ENCODE results near the gene TTLL11. TPM values are rescaled to one million over a fixed set of nuclear protein-coding genes. Genes with fewer than 3 reads are reported as not detected.

The TTLL11 gene
- total and polyA plus RNA-seq, 4 donors: 12.3 to 21.1 (median 19.1) TPM

GRCh38 chr9:121929893-121930875 lies 162.9 kb downstream of the TTLL11 start:
- H3K4me1 ChIP-seq (ENCODE audit: control insufficient read depth, insufficient read depth, low read length): peaks cover 20% of the 10 kb centered on the region
- no peak overlapping the region for H3K4me3 ChIP-seq (ENCODE audit: low read depth, low read length)
- H3K27ac ChIP-seq (ENCODE audit: low read depth, low read length): no peak overlapping the region
- H3K9me3 ChIP-seq (ENCODE audit: control insufficient read depth, insufficient read depth, low read length): no peaks in the 10 kb centered on the region
- H3K36me3 ChIP-seq (ENCODE audit: control insufficient read depth, insufficient read depth, low read length): peaks cover 5% of the 10 kb centered on the region
- DNase-seq (ENCODE audit: low read depth in 4 of 6, low spot score in 6 of 6): peak in 1 of 6 donors; percentile 54
- 51% methylated on average over 6 of the region's 12 CpGs for WGBS (ENCODE audit: insufficient coverage)
- no peaks in the 10 kb centered on the region for H3K27me3 ChIP-seq (ENCODE audit: control insufficient read depth, insufficient read depth, low read length)

- Histone ChIP-seq H3K27me3 (ENCODE audit: control insufficient read depth, insufficient read depth, low read length) (no peaks in the 10 kb centered on the region), H3K36me3 (ENCODE audit: control insufficient read depth, insufficient read depth, low read length) (peaks cover 3% of the 10 kb centered on the region), H3K4me3 (ENCODE audit: low read depth, low read length) (no peak overlapping the region), H3K27ac (ENCODE audit: low read depth, low read length) (no peak overlapping the region), H3K4me1 (ENCODE audit: control insufficient read depth, insufficient read depth, low read length) (peaks cover 21% of the 10 kb centered on the region), H3K9me3 (ENCODE audit: control insufficient read depth, insufficient read depth, low read length) (no peaks in the 10 kb centered on the region)
- no CpG with 5 or more reads among the region's 1 CpG for WGBS (ENCODE audit: insufficient coverage)
- DNase-seq (ENCODE audit: low read depth in 4 of 6, low spot score in 6 of 6): no peak
Observed at GRCh38 chr9:121927636-121928035, 165.5 kb downstream of the TTLL11 start.

GRCh38 chr9:121927081-121927480 lies 166.0 kb downstream of the TTLL11 start:
- no peak overlapping the region for H3K27ac ChIP-seq (ENCODE audit: low read depth, low read length)
- no peak for DNase-seq (ENCODE audit: low read depth in 4 of 6, low spot score in 6 of 6)
- peaks cover 3% of the 10 kb centered on the region for H3K36me3 ChIP-seq (ENCODE audit: control insufficient read depth, insufficient read depth, low read length)
- WGBS (ENCODE audit: insufficient coverage): no CpG with 5 or more reads among the region's 5 CpGs
- H3K4me3 ChIP-seq (ENCODE audit: low read depth, low read length): no peak overlapping the region
- no peaks in the 10 kb centered on the region for H3K27me3 ChIP-seq (ENCODE audit: control insufficient read depth, insufficient read depth, low read length)
- peaks cover 21% of the 10 kb centered on the region for H3K4me1 ChIP-seq (ENCODE audit: control insufficient read depth, insufficient read depth, low read length)
- no peaks in the 10 kb centered on the region for H3K9me3 ChIP-seq (ENCODE audit: control insufficient read depth, insufficient read depth, low read length)

GRCh38 chr9:121926351-121926801 lies 166.7 kb downstream of the TTLL11 start:
- Histone ChIP-seq H3K9me3 (ENCODE audit: control insufficient read depth, insufficient read depth, low read length) (no peaks in the 10 kb centered on the region), H3K27me3 (ENCODE audit: control insufficient read depth, insufficient read depth, low read length) (no peaks in the 10 kb centered on the region), H3K4me1 (ENCODE audit: control insufficient read depth, insufficient read depth, low read length) (peaks cover 21% of the 10 kb centered on the region), H3K36me3 (ENCODE audit: control insufficient read depth, insufficient read depth, low read length) (peaks cover 3% of the 10 kb centered on the region), H3K4me3 (ENCODE audit: low read depth, low read length) (no peak overlapping the region), H3K27ac (ENCODE audit: low read depth, low read length) (peak overlapping the region; percentile 6)
- peak in 1 of 6 donors; percentile 81 for DNase-seq (ENCODE audit: low read depth in 4 of 6, low spot score in 6 of 6)
- WGBS (ENCODE audit: insufficient coverage): 43% methylated on average over 10 of the region's 10 CpGs

GRCh38 chr9:121925935-121926334 lies 167.2 kb downstream of the TTLL11 start:
- H3K27ac ChIP-seq (ENCODE audit: low read depth, low read length): no peak overlapping the region
- H3K4me1 ChIP-seq (ENCODE audit: control insufficient read depth, insufficient read depth, low read length): peaks cover 21% of the 10 kb centered on the region
- no peaks in the 10 kb centered on the region for H3K9me3 ChIP-seq (ENCODE audit: control insufficient read depth, insufficient read depth, low read length)
- H3K27me3 ChIP-seq (ENCODE audit: control insufficient read depth, insufficient read depth, low read length): no peaks in the 10 kb centered on the region
- DNase-seq (ENCODE audit: low read depth in 4 of 6, low spot score in 6 of 6): no peak
- no peak overlapping the region for H3K4me3 ChIP-seq (ENCODE audit: low read depth, low read length)
- 17% methylated on average over 9 of the region's 12 CpGs for WGBS (ENCODE audit: insufficient coverage)
- H3K36me3 ChIP-seq (ENCODE audit: control insufficient read depth, insufficient read depth, low read length): peaks cover 3% of the 10 kb centered on the region

- no CpG with 5 or more reads among the region's 4 CpGs for WGBS (ENCODE audit: insufficient coverage)
- no peak overlapping the region for H3K27ac ChIP-seq (ENCODE audit: low read depth, low read length)
- no peaks in the 10 kb centered on the region for H3K9me3 ChIP-seq (ENCODE audit: control insufficient read depth, insufficient read depth, low read length)
- H3K36me3 ChIP-seq (ENCODE audit: control insufficient read depth, insufficient read depth, low read length): peaks cover 3% of the 10 kb centered on the region
- H3K4me3 ChIP-seq (ENCODE audit: low read depth, low read length): no peak overlapping the region
- peaks cover 19% of the 10 kb centered on the region for H3K4me1 ChIP-seq (ENCODE audit: control insufficient read depth, insufficient read depth, low read length)
- H3K27me3 ChIP-seq (ENCODE audit: control insufficient read depth, insufficient read depth, low read length): no peaks in the 10 kb centered on the region
- no peak for DNase-seq (ENCODE audit: low read depth in 4 of 6, low spot score in 6 of 6)
Observed at GRCh38 chr9:121924700-121925099, 168.4 kb downstream of the TTLL11 start.

- Histone ChIP-seq H3K9me3 (ENCODE audit: control insufficient read depth, insufficient read depth, low read length) (no peaks in the 10 kb centered on the region), H3K4me3 (ENCODE audit: low read depth, low read length) (no peak overlapping the region), H3K27ac (ENCODE audit: low read depth, low read length) (no peak overlapping the region), H3K27me3 (ENCODE audit: control insufficient read depth, insufficient read depth, low read length) (no peaks in the 10 kb centered on the region), H3K4me1 (ENCODE audit: control insufficient read depth, insufficient read depth, low read length) (peaks cover 14% of the 10 kb centered on the region), H3K36me3 (ENCODE audit: control insufficient read depth, insufficient read depth, low read length) (peaks cover 2% of the 10 kb centered on the region)
- DNase-seq (ENCODE audit: low read depth in 4 of 6, low spot score in 6 of 6): peak in 1 of 6 donors; percentile 52
- no CpG with 5 or more reads among the region's 1 CpG for WGBS (ENCODE audit: insufficient coverage)
Observed at GRCh38 chr9:121921444-121921843, 171.7 kb downstream of the TTLL11 start.

- Histone ChIP-seq H3K27me3 (ENCODE audit: control insufficient read depth, insufficient read depth, low read length) (no peaks in the 10 kb centered on the region), H3K9me3 (ENCODE audit: control insufficient read depth, insufficient read depth, low read length) (no peaks in the 10 kb centered on the region), H3K4me1 (ENCODE audit: control insufficient read depth, insufficient read depth, low read length) (no peaks in the 10 kb centered on the region), H3K36me3 (ENCODE audit: control insufficient read depth, insufficient read depth, low read length) (peaks cover 5% of the 10 kb centered on the region), H3K4me3 (ENCODE audit: low read depth, low read length) (no peak overlapping the region), H3K27ac (ENCODE audit: low read depth, low read length) (no peak overlapping the region)
- 89% methylated on average over 3 of the region's 4 CpGs for WGBS (ENCODE audit: insufficient coverage)
- DNase-seq (ENCODE audit: low read depth in 4 of 6, low spot score in 6 of 6): no peak
Observed at GRCh38 chr9:121917375-121918335, 175.5 kb downstream of the TTLL11 start.

- DNase-seq (ENCODE audit: low read depth in 4 of 6, low spot score in 6 of 6): no peak
- H3K27ac ChIP-seq (ENCODE audit: low read depth, low read length): no peak overlapping the region
- H3K27me3 ChIP-seq (ENCODE audit: control insufficient read depth, insufficient read depth, low read length): no peaks in the 10 kb centered on the region
- WGBS (ENCODE audit: insufficient coverage): 100% methylated on average over 1 of the region's 4 CpGs
- H3K4me3 ChIP-seq (ENCODE audit: low read depth, low read length): no peak overlapping the region
- peaks cover 5% of the 10 kb centered on the region for H3K36me3 ChIP-seq (ENCODE audit: control insufficient read depth, insufficient read depth, low read length)
- no peaks in the 10 kb centered on the region for H3K9me3 ChIP-seq (ENCODE audit: control insufficient read depth, insufficient read depth, low read length)
- no peaks in the 10 kb centered on the region for H3K4me1 ChIP-seq (ENCODE audit: control insufficient read depth, insufficient read depth, low read length)
Observed at GRCh38 chr9:121915304-121915625, 177.8 kb downstream of the TTLL11 start.

Measured in spinal cord (tissue), 10 donors.